ENCODE data around the gene PKP4.

Gene PKP4

GRCh38 chr2:158722266-158723105 is 265.7 kb downstream of the PKP4 start:
- H3K9me3 ChIP-seq (ENCODE audit: control insufficient read depth, insufficient read depth, low read length): no peaks in the 10 kb centered on the region
- no peak overlapping the region for H3K27ac ChIP-seq (ENCODE audit: low read length)
- WGBS (ENCODE audit: insufficient coverage, insufficient read length): no CpG with 5 or more reads among the region's 9 CpGs
- DNase-seq (ENCODE audit: low read depth, low spot score): no peak
- H3K36me3 ChIP-seq (ENCODE audit: control insufficient read depth, insufficient read depth, low read length): no peaks in the 10 kb centered on the region
- H3K27me3 ChIP-seq (ENCODE audit: control insufficient read depth, insufficient read depth, low read length): no peaks in the 10 kb centered on the region
- no peak overlapping the region for H3K4me3 ChIP-seq (ENCODE audit: low read length)
- H3K4me1 ChIP-seq (ENCODE audit: control insufficient read depth, insufficient read depth, low read length): peaks cover 2% of the 10 kb centered on the region; the same call in 1 of the 2 replicates

- no peaks in the 10 kb centered on the region for H3K36me3 ChIP-seq (ENCODE audit: control insufficient read depth, insufficient read depth, low read length)
- no peak overlapping the region for H3K27ac ChIP-seq (ENCODE audit: low read length)
- H3K9me3 ChIP-seq (ENCODE audit: control insufficient read depth, insufficient read depth, low read length): no peaks in the 10 kb centered on the region
- no peak for DNase-seq (ENCODE audit: low read depth, low spot score)
- no peak overlapping the region for H3K4me3 ChIP-seq (ENCODE audit: low read length)
- WGBS (ENCODE audit: insufficient coverage, insufficient read length): no CpG with 5 or more reads among the region's 8 CpGs
- no peaks in the 10 kb centered on the region for H3K27me3 ChIP-seq (ENCODE audit: control insufficient read depth, insufficient read depth, low read length)
- peaks cover 2% of the 10 kb centered on the region; the same call in 1 of the 2 replicates for H3K4me1 ChIP-seq (ENCODE audit: control insufficient read depth, insufficient read depth, low read length)
Observed at GRCh38 chr2:158723181-158723838, 266.6 kb downstream of the PKP4 start.

- WGBS (ENCODE audit: insufficient coverage, insufficient read length): no CpG with 5 or more reads among the region's 12 CpGs
- H3K4me1 ChIP-seq (ENCODE audit: control insufficient read depth, insufficient read depth, low read length): peaks cover 2% of the 10 kb centered on the region; the same call in 1 of the 2 replicates
- no peak overlapping the region for H3K4me3 ChIP-seq (ENCODE audit: low read length)
- H3K27me3 ChIP-seq (ENCODE audit: control insufficient read depth, insufficient read depth, low read length): no peaks in the 10 kb centered on the region
- peak; percentile 33 for DNase-seq (ENCODE audit: low read depth, low spot score)
- no peak overlapping the region for H3K27ac ChIP-seq (ENCODE audit: low read length)
- no peaks in the 10 kb centered on the region for H3K36me3 ChIP-seq (ENCODE audit: control insufficient read depth, insufficient read depth, low read length)
- no peaks in the 10 kb centered on the region for H3K9me3 ChIP-seq (ENCODE audit: control insufficient read depth, insufficient read depth, low read length)
Observed at GRCh38 chr2:158723921-158724802, 267.4 kb downstream of the PKP4 start.

DNA sequence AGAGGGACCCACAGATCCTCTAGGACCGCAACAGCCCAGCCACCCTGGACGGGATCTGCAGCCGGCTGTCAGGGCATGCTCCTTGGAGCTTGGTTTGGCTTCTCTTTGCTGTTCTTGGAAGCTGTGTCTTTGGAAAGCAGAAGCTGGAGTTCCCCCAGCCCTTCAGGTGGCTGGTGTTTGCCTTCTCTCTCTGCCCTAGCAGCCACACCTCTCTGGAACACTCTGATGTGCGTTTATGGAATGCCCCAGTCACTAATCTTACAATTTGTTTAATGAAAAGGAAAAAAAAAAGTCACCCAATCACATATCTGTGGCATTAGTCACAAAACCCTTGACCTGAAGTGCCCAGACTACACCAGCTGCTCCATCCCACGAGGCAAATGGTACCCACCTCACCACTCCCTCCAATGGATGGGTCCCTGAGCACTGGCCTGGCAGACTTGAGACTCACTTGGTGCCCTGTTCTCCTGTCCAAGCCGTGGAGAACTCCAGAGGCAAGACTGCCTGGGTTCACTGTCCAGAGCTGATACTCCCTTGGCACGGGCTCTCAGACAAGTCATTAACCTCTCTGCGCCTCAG is 268.1 kb downstream of the PKP4 start:
- Histone ChIP-seq H3K9me3 (ENCODE audit: control insufficient read depth, insufficient read depth, low read length) (no peaks in the 10 kb centered on the region), H3K27ac (ENCODE audit: low read length) (no peak overlapping the region)
- no CpG with 5 or more reads among the region's 8 CpGs for WGBS (ENCODE audit: insufficient coverage, insufficient read length)

GRCh38 chr2:158725441-158725891 is 268.7 kb downstream of the PKP4 start:
- DNase-seq (ENCODE audit: low read depth, low spot score): no peak
- peaks cover 2% of the 10 kb centered on the region; the same call in 1 of the 2 replicates for H3K4me1 ChIP-seq (ENCODE audit: control insufficient read depth, insufficient read depth, low read length)
- H3K36me3 ChIP-seq (ENCODE audit: control insufficient read depth, insufficient read depth, low read length): no peaks in the 10 kb centered on the region
- no CpG with 5 or more reads among the region's 7 CpGs for whole genome bisulfite sequencing (ENCODE audit: insufficient coverage, insufficient read length)
- H3K9me3 ChIP-seq (ENCODE audit: control insufficient read depth, insufficient read depth, low read length): no peaks in the 10 kb centered on the region
- no peaks in the 10 kb centered on the region for H3K27me3 ChIP-seq (ENCODE audit: control insufficient read depth, insufficient read depth, low read length)
- no peak overlapping the region for H3K27ac ChIP-seq (ENCODE audit: low read length)
- H3K4me3 ChIP-seq (ENCODE audit: low read length): no peak overlapping the region

More for the DNA sequence above, 268.1 kb downstream of the PKP4 start:
- H3K4me3 ChIP-seq (ENCODE audit: low read length): no peak overlapping the region
- no peaks in the 10 kb centered on the region for H3K27me3 ChIP-seq (ENCODE audit: control insufficient read depth, insufficient read depth, low read length)
- H3K36me3 ChIP-seq (ENCODE audit: control insufficient read depth, insufficient read depth, low read length): no peaks in the 10 kb centered on the region
- no peak for DNase-seq (ENCODE audit: low read depth, low spot score)
- peaks cover 2% of the 10 kb centered on the region; the same call in 1 of the 2 replicates for H3K4me1 ChIP-seq (ENCODE audit: control insufficient read depth, insufficient read depth, low read length)

DNA sequence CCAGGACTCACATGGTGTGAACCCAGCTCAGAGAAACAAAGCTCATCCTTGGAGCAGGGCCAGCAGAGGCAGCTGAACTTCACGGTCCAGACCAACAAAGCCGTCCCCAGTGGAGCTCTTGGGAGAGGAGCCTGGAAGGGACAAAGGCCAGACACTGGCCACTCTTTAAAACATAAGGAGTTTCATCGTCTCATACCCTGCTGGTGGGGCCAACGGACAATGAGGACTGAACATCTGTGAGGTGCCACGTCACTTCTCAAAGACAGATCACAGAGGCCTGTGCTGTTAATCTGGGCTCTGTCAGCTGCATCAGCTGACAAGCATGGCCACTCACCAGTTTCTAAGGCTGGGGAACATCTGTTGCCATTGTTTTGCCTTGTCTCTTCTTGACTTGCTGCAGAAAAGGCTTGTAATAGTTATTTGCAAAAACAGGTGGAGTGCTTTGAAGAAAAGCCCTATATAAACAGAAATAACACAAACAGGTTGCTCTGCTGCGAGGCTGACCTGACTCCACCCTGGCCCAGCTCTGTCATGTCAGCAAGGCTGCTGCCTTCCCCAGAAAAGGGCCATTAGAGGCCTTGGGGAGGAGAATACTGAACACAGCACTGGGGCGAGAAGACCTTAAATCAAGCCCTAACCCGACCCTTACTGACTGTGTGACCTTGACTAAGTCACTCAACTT is 270.3 kb downstream of the PKP4 start:
- H3K4me3 ChIP-seq (ENCODE audit: low read length): no peak overlapping the region
- no peak overlapping the region for H3K27ac ChIP-seq (ENCODE audit: low read length)
- DNase-seq (ENCODE audit: low read depth, low spot score): no peak
- no peaks in the 10 kb centered on the region for H3K36me3 ChIP-seq (ENCODE audit: control insufficient read depth, insufficient read depth, low read length)
- H3K27me3 ChIP-seq (ENCODE audit: control insufficient read depth, insufficient read depth, low read length): no peaks in the 10 kb centered on the region
- WGBS (ENCODE audit: insufficient coverage, insufficient read length): no CpG with 5 or more reads among the region's 8 CpGs
- H3K9me3 ChIP-seq (ENCODE audit: control insufficient read depth, insufficient read depth, low read length): no peaks in the 10 kb centered on the region
- H3K4me1 ChIP-seq (ENCODE audit: control insufficient read depth, insufficient read depth, low read length): peaks cover 2% of the 10 kb centered on the region; the same call in 1 of the 2 replicates

GRCh38 chr2:158728422-158728821 is 271.7 kb downstream of the PKP4 start:
- Histone ChIP-seq H3K27ac (ENCODE audit: low read length) (no peak overlapping the region), H3K4me3 (ENCODE audit: low read length) (no peak overlapping the region), H3K4me1 (ENCODE audit: control insufficient read depth, insufficient read depth, low read length) (0 out of 2 replicates have a peak, but pooled peaks cover 1% of the 10 kb centered on the region), H3K27me3 (ENCODE audit: control insufficient read depth, insufficient read depth, low read length) (no peaks in the 10 kb centered on the region), H3K36me3 (ENCODE audit: control insufficient read depth, insufficient read depth, low read length) (no peaks in the 10 kb centered on the region), H3K9me3 (ENCODE audit: control insufficient read depth, insufficient read depth, low read length) (no peaks in the 10 kb centered on the region)
- no CpG with 5 or more reads among the region's 7 CpGs for WGBS (ENCODE audit: insufficient coverage, insufficient read length)
- DNase-seq (ENCODE audit: low read depth, low spot score): no peak

GRCh38 chr2:158729451-158729850 is 272.7 kb downstream of the PKP4 start:
- no peak overlapping the region for H3K4me3 ChIP-seq (ENCODE audit: low read length)
- H3K36me3 ChIP-seq (ENCODE audit: control insufficient read depth, insufficient read depth, low read length): no peaks in the 10 kb centered on the region
- no peak overlapping the region for H3K27ac ChIP-seq (ENCODE audit: low read length)
- H3K9me3 ChIP-seq (ENCODE audit: control insufficient read depth, insufficient read depth, low read length): no peaks in the 10 kb centered on the region
- no peak for DNase-seq (ENCODE audit: low read depth, low spot score)
- H3K4me1 ChIP-seq (ENCODE audit: control insufficient read depth, insufficient read depth, low read length): 0 out of 2 replicates have a peak, but pooled peaks cover 1% of the 10 kb centered on the region
- WGBS (ENCODE audit: insufficient coverage, insufficient read length): no CpG with 5 or more reads among the region's 5 CpGs
- no peaks in the 10 kb centered on the region for H3K27me3 ChIP-seq (ENCODE audit: control insufficient read depth, insufficient read depth, low read length)

DNA sequence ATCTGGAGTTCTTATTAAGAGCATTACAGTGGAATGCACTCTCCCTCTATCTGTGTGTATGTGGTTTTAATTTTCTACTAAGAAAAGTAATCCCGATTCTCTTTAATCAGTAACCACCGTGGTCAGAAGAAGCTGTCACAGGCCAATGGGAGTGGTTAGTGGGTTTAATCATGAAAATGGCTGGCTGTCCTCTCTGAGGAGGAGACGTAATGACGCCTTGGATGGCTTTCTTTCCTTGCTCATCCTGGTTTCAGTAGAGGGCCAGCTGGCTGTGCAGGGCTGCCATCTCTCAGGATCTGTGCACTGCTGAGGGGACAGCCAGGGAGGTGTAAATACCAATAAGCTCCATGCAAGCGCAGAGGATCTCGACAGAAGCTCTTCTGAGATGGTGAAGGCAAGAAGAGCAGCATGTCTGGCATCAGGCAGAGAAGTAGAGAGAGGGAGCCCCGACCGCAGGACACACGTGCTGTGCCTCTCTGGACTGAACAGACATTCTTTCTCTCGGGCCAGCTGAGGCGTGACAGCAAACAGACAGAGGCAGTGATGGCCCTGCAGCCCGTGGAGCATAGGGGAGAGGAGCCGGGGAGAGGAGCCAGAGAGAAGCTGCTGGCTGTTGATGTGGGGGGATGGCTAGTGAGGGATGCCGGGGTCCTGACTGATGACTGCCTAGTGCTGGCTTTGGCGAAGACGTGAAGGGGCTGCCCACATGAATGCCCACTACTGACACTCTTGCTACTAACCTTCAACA is 273.3 kb downstream of the PKP4 start:
- Histone ChIP-seq H3K36me3 (ENCODE audit: control insufficient read depth, insufficient read depth, low read length) (no peaks in the 10 kb centered on the region), H3K4me3 (ENCODE audit: low read length) (no peak overlapping the region), H3K4me1 (ENCODE audit: control insufficient read depth, insufficient read depth, low read length) (0 out of 2 replicates have a peak, but pooled peaks cover under 1% of the 10 kb centered on the region), H3K9me3 (ENCODE audit: control insufficient read depth, insufficient read depth, low read length) (no peaks in the 10 kb centered on the region), H3K27ac (ENCODE audit: low read length) (no peak overlapping the region), H3K27me3 (ENCODE audit: control insufficient read depth, insufficient read depth, low read length) (no peaks in the 10 kb centered on the region)
- DNase-seq (ENCODE audit: low read depth, low spot score): no peak
- no CpG with 5 or more reads among the region's 16 CpGs for WGBS (ENCODE audit: insufficient coverage, insufficient read length)
